H9 (cell line): ENCODE measurements around the gene ALOX5AP. TPM values are rescaled to one million over a fixed set of nuclear protein-coding genes. Genes with fewer than 3 reads are reported as not detected.

Experiments
- DNase-seq: peaks from one replicate; pipeline ENCODE4 v3.0.0-alpha.2; 2017
- H2AFZ ChIP-seq: one replicate; pipeline ENCODE4 v1.6.1; 2013; ENCODE audit warnings: mild to moderate bottlenecking, low read length, control low read depth, moderate library complexity
- H2AK5ac ChIP-seq: 2 replicates; pipeline ENCODE4 v1.6.1; 2013; ENCODE audit warnings: low read length, control low read depth, mixed read lengths; ENCODE audit not compliant: insufficient read length
- H2BK120ac ChIP-seq: one replicate; pipeline ENCODE4 v1.6.1; 2013; ENCODE audit warnings: low read depth, mild to moderate bottlenecking, low read length, control low read depth, inconsistent platforms; ENCODE audit not compliant: poor library complexity, severe bottlenecking
- H2BK12ac ChIP-seq: 2 replicates; pipeline ENCODE4 v1.6.1; 2013; ENCODE audit warnings: low read length, control low read depth, mixed read lengths, low read depth; ENCODE audit not compliant: insufficient read length
- H2BK15ac ChIP-seq: 2 replicates; pipeline ENCODE4 v1.6.1; 2013; ENCODE audit warnings: low read depth, low read length, control low read depth
- H2BK20ac ChIP-seq: one replicate; pipeline ENCODE4 v1.6.1; 2013; ENCODE audit warnings: low read depth, mild to moderate bottlenecking, low read length, control low read depth, inconsistent platforms; ENCODE audit not compliant: poor library complexity, severe bottlenecking
- H2BK5ac ChIP-seq: 2 replicates; pipeline ENCODE4 v1.6.1; 2013; ENCODE audit warnings: low read length, control low read depth, mixed read lengths; ENCODE audit not compliant: insufficient read length
- H3K14ac ChIP-seq: 2 replicates; pipeline ENCODE4 v1.6.1; 2013; ENCODE audit warnings: low read length, control low read depth; ENCODE audit not compliant: insufficient read depth
- H3K18ac ChIP-seq: 2 replicates; pipeline ENCODE4 v1.6.1; 2013; ENCODE audit warnings: low read depth, mild to moderate bottlenecking, mixed read lengths, low read length, control low read depth; ENCODE audit not compliant: insufficient read length
- H3K23ac ChIP-seq: 2 replicates; pipeline ENCODE4 v1.6.1; 2013; ENCODE audit warnings: low read length, control low read depth, mixed read lengths, low read depth; ENCODE audit not compliant: insufficient read length
- H3K23me2 ChIP-seq: 2 replicates; pipeline ENCODE4 v1.6.1; 2013; ENCODE audit warnings: low read depth, mild to moderate bottlenecking, mixed read lengths, low read length, control low read depth; ENCODE audit not compliant: insufficient read length, poor library complexity, severe bottlenecking
- H3K27ac ChIP-seq: 2 replicates; pipeline ENCODE4 v1.5.1; 2013; ENCODE audit warnings: low read length, control low read depth, mixed read lengths, low read depth; ENCODE audit not compliant: insufficient read length
- H3K27me3 ChIP-seq: 2 replicates; pipeline ENCODE4 v1.6.1; 2013; ENCODE audit warnings: low read length, control low read depth, inconsistent platforms; ENCODE audit not compliant: insufficient read depth
- H3K4ac ChIP-seq: 2 replicates; pipeline ENCODE4 v1.6.1; 2013; ENCODE audit warnings: low read depth, mild to moderate bottlenecking, control low read depth, inconsistent platforms, low read length, moderate library complexity
- H3K4me1 ChIP-seq: 2 replicates; pipeline ENCODE4 v1.6.1; 2013; ENCODE audit warnings: low read length, control low read depth, inconsistent platforms; ENCODE audit not compliant: insufficient read depth
- H3K4me2 ChIP-seq: 2 replicates; pipeline ENCODE4 v1.6.1; 2013; ENCODE audit warnings: low read length, control low read depth, mixed read lengths; ENCODE audit not compliant: insufficient read length, insufficient read depth
- H3K56ac ChIP-seq: 2 replicates; pipeline ENCODE4 v1.6.1; 2013; ENCODE audit warnings: low read depth, mild to moderate bottlenecking, mixed read lengths, low read length, control low read depth; ENCODE audit not compliant: insufficient read length
- H3K79me1 ChIP-seq: 2 replicates; pipeline ENCODE4 v1.6.1; 2013; ENCODE audit warnings: low read depth, mild to moderate bottlenecking, moderate library complexity, low read length, control low read depth, inconsistent platforms; ENCODE audit not compliant: insufficient read depth, poor library complexity, severe bottlenecking
- H3K79me2 ChIP-seq: 2 replicates; pipeline ENCODE4 v1.6.1; 2013; ENCODE audit warnings: low read length, control low read depth, inconsistent platforms; ENCODE audit not compliant: insufficient read depth
- H3K9ac ChIP-seq: 2 replicates; pipeline ENCODE4 v1.6.1; 2013; ENCODE audit warnings: low read length, control low read depth, mixed read lengths; ENCODE audit not compliant: insufficient read length; ENCODE audit errors: extremely low read depth
- H3K9me3 ChIP-seq: one replicate; pipeline ENCODE4 v1.6.1; 2013; ENCODE audit warnings: low read depth, low read length, inconsistent platforms; ENCODE audit not compliant: control insufficient read depth
- H3T11ph ChIP-seq: one replicate; pipeline ENCODE4 v1.6.1; 2013; ENCODE audit warnings: mild to moderate bottlenecking, low read length, control low read depth, inconsistent platforms
- H4K20me1 ChIP-seq: one replicate; pipeline ENCODE4 v1.6.1; 2013; ENCODE audit not compliant: control insufficient read depth, insufficient read length, insufficient read depth
- H4K5ac ChIP-seq: 2 replicates; pipeline ENCODE4 v1.6.1; 2013; ENCODE audit warnings: low read depth, mild to moderate bottlenecking, mixed read lengths, low read length, control low read depth; ENCODE audit not compliant: insufficient read length
- H4K8ac ChIP-seq: replicated peaks from 2 replicates; pipeline ENCODE4 v1.6.1; 2013; ENCODE audit warnings: low read length, control low read depth, mixed read lengths, low read depth; ENCODE audit not compliant: insufficient read length
- H4K91ac ChIP-seq: 2 replicates; pipeline ENCODE4 v1.6.1; 2013; ENCODE audit warnings: low read depth, mild to moderate bottlenecking, moderate library complexity, mixed read lengths, low read length, control low read depth; ENCODE audit not compliant: insufficient read length
- H3K27ac Mint-ChIP-seq, 3 experiments: 2 replicates in 2 of 3; 3 replicates in 1 of 3; pipeline ENCODE4 v1.8.0; 2020 to 2021; ENCODE audit warnings: mixed read lengths in 3 of 3, mild to moderate bottlenecking in 1 of 3, moderate library complexity in 1 of 3
- H3K27me3 Mint-ChIP-seq: 2 replicates; pipeline ENCODE4 v1.8.0; 2021; ENCODE audit warnings: low read depth, mild to moderate bottlenecking, moderate library complexity, mixed read lengths
- H3K36me3 Mint-ChIP-seq, 3 experiments: 2 replicates in 2 of 3; 3 replicates in 1 of 3; pipeline ENCODE4 v1.8.0; 2020 to 2021; ENCODE audit warnings: low read depth in 3 of 3, mixed read lengths in 3 of 3; ENCODE audit not compliant: insufficient read depth in 1 of 3
- H3K4me1 Mint-ChIP-seq, 2 experiments: 2 replicates each; pipeline ENCODE4 v1.8.0; 2020; ENCODE audit warnings: mixed read lengths in 2 of 2
- H3K4me3 Mint-ChIP-seq, 2 experiments: 2 replicates in 1 of 2; 3 replicates in 1 of 2; pipeline ENCODE4 v1.8.0; 2020 to 2021; ENCODE audit warnings: mild to moderate bottlenecking in 2 of 2, mixed read lengths in 2 of 2, moderate library complexity in 1 of 2
- H3K9me3 Mint-ChIP-seq, 2 experiments: 2 replicates in 1 of 2; 3 replicates in 1 of 2; pipeline ENCODE4 v1.8.0; 2020; ENCODE audit warnings: mild to moderate bottlenecking in 2 of 2, mixed read lengths in 2 of 2, moderate library complexity in 1 of 2
- WGBS: extraction: QIAGEN DNeasy Blood & Tissue Kit; methylation state at CpG from one replicate; pipeline ENCODE4 v1.1.7; 2013; ENCODE audit warnings: missing lambda C conversion rate, low lambda C conversion rate, mixed read lengths; ENCODE audit not compliant: insufficient read length; ENCODE audit errors: extremely low coverage; 5-methylcytosine and 5-hydroxymethylcytosine counted together
- total RNA-seq: library from RNA; stranded (reverse); gene quantifications from 2 replicates; pipeline ENCODE4 v1.2.1, GENCODE V29; 2021
- TF ChIP-seq, protein P1 (sequence below): fragments of 200-600 bp; sonication (generic); conservative IDR thresholded peaks from 3 replicates; pipeline ENCODE4 v1.8.0; 2021; ENCODE audit warnings: antibody characterized with exemption, mild to moderate bottlenecking

Gene ALOX5AP
- total RNA-seq, 1 experiment from 2014 or later, result not detected

DNA sequence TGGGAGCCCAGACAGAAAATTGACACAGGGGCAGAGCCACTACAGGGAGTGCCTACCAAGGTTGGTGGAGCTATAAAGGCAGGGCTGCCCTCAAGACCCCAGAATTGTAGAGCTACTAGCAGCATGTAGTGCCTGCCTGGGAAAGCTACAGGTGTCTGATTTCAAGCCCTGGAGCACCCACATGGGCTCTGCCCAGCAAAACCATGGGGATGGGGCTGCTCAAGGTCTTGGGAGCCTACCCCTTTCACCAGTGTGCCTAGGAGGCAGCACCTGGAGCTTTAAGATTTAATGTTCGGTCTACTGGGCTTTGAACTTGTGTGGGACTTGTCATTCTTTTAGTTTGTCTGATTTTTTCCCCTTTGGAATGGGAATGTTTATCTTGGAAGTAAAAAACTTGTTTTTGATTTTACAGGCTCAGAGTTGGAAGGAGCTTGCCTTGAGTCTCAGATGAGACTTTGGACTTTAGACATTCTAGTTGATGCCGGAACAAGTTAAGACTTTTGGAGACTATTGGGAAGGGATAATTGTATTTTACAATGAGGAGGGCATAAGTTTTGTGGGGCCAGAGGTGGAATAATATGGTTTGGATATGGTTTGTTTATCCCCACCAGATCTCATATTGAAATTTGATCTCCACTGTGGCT, 45.1 kb downstream of the ALOX5AP start:
- H3K27me3 Mint-ChIP-seq, result no peaks in the 10 kb centered on the region
- Histone ChIP-seq H2BK20ac (no peak overlapping the region), H4K91ac (no peak overlapping the region), H3K56ac (no peak overlapping the region), H3K27me3 (no peaks in the 10 kb centered on the region), H2BK120ac (no peak overlapping the region), H3K4me2 (no peak overlapping the region), H3K4me1 (no peaks in the 10 kb centered on the region), H3K79me1 (no peaks in the 10 kb centered on the region), H3K23me2 (no peaks in the 10 kb centered on the region), H3T11ph (no peak overlapping the region), H3K27ac (no peak overlapping the region), H3K23ac (no peak overlapping the region), H3K4ac (no peak overlapping the region), H3K9me3 (no peaks in the 10 kb centered on the region), H2BK12ac (no peak overlapping the region), H4K20me1 (no peaks in the 10 kb centered on the region), H4K5ac (no peak overlapping the region), H2AFZ (no peak overlapping the region), H2BK5ac (no peak overlapping the region), H3K9ac (no peak overlapping the region), H3K79me2 (no peaks in the 10 kb centered on the region), H3K18ac (no peak overlapping the region), H4K8ac (no peak overlapping the region), H2BK15ac (no peak overlapping the region), H2AK5ac (no peak overlapping the region), H3K14ac (no peak overlapping the region)
- DNase-seq, result no peak
- H3K36me3 Mint-ChIP-seq, result peaks cover 0 to 10% (median 0%) of the 10 kb centered on the region in 3 experiments; a peak in 1 of 7 replicates
- peaks cover 17 to 25% of the 10 kb centered on the region in 2 experiments for H3K4me1 Mint-ChIP-seq
- H3K4me3 Mint-ChIP-seq, result no peak overlapping the region
- TF ChIP-seq, protein P1, sequence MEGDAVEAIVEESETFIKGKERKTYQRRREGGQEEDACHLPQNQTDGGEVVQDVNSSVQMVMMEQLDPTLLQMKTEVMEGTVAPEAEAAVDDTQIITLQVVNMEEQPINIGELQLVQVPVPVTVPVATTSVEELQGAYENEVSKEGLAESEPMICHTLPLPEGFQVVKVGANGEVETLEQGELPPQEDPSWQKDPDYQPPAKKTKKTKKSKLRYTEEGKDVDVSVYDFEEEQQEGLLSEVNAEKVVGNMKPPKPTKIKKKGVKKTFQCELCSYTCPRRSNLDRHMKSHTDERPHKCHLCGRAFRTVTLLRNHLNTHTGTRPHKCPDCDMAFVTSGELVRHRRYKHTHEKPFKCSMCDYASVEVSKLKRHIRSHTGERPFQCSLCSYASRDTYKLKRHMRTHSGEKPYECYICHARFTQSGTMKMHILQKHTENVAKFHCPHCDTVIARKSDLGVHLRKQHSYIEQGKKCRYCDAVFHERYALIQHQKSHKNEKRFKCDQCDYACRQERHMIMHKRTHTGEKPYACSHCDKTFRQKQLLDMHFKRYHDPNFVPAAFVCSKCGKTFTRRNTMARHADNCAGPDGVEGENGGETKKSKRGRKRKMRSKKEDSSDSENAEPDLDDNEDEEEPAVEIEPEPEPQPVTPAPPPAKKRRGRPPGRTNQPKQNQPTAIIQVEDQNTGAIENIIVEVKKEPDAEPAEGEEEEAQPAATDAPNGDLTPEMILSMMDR, result no peak
- no peak overlapping the region for H3K27ac Mint-ChIP-seq
- no CpG with 5 or more reads among the region's 2 CpGs for WGBS
- H3K9me3 Mint-ChIP-seq, result peaks cover 6 to 8% of the 10 kb centered on the region in 2 experiments
